ENCODE measurements around the gene SASH1. TPM values are rescaled to one million over a fixed set of nuclear protein-coding genes. Genes with fewer than 3 reads are reported as not detected.

Gene SASH1
- total RNA-seq, 1 experiment from 2014 or later: 11.7 TPM

GRCh38 chr6:148580442-148580841 lies 237.8 kb downstream of the SASH1 start:
- DNase-seq (ENCODE audit: low read depth, low spot score): no peak
- Histone ChIP-seq H3K4me2 (ENCODE audit: low read length) (no peak overlapping the region), H3K4me3 (replicated peaks in 1 of 2; ENCODE audit: low read depth in 1 of 2, low read length in 2 of 2) (no peak overlapping the region), H3K9ac (ENCODE audit: low read length) (no peak overlapping the region), H3K4me1 (ENCODE audit: control insufficient read depth in 1 of 2, insufficient read depth in 2 of 2, low read length in 2 of 2) (peaks cover 0 to 7% of the 10 kb centered on the region in 2 experiments; a peak in 1 of 4 replicates), H4K20me1 (ENCODE audit: insufficient read depth) (no peaks in the 10 kb centered on the region), H3K27me3 (ENCODE audit: insufficient read depth, low read length) (0 out of 2 replicates have a peak, but pooled peaks cover 1% of the 10 kb centered on the region), H3K27ac (ENCODE audit: low read depth, low read length) (no peak overlapping the region), H3K9me3 (ENCODE audit: control insufficient read depth in 1 of 2, insufficient read depth in 1 of 2, low read depth in 1 of 2, low read length in 2 of 2) (no peaks in the 10 kb centered on the region), H3K79me2 (ENCODE audit: insufficient read depth, low read length) (no peaks in the 10 kb centered on the region), H3K9me2 (ENCODE audit: insufficient read depth) (no peaks in the 10 kb centered on the region), H3K36me3 (ENCODE audit: control insufficient read depth in 1 of 2, insufficient read depth in 2 of 2, low read length in 2 of 2) (no peaks in the 10 kb centered on the region), H2AFZ (ENCODE audit: low read depth, low read length, poor library complexity, severe bottlenecking) (no peak overlapping the region)
- POLR2A ChIA-PET: no interaction called here
- CTCF ChIA-PET: no interaction called here
- no peak for ATAC-seq
- TF ChIP-seq, protein P1, sequence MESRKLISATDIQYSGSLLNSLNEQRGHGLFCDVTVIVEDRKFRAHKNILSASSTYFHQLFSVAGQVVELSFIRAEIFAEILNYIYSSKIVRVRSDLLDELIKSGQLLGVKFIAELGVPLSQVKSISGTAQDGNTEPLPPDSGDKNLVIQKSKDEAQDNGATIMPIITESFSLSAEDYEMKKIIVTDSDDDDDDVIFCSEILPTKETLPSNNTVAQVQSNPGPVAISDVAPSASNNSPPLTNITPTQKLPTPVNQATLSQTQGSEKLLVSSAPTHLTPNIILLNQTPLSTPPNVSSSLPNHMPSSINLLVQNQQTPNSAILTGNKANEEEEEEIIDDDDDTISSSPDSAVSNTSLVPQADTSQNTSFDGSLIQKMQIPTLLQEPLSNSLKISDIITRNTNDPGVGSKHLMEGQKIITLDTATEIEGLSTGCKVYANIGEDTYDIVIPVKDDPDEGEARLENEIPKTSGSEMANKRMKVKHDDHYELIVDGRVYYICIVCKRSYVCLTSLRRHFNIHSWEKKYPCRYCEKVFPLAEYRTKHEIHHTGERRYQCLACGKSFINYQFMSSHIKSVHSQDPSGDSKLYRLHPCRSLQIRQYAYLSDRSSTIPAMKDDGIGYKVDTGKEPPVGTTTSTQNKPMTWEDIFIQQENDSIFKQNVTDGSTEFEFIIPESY (IDR thresholded peaks at IDR 0.05; ENCODE audit: extremely low read depth, insufficient replicate concordance, low read length): no peak
- TF ChIP-seq ELF1 (IDR thresholded peaks at IDR 0.05; ENCODE audit: borderline replicate concordance, low read depth): no peak
- no TSS peak for BruUV-seq (replicated peaks)
- intact Hi-C loops (cut with micrococcal nuclease): no loop called here
- RAD21 ChIA-PET (ENCODE audit: low non-redundant PET in 1 of 2, low total read pairs in 2 of 2, uncharacterized antibody in 2 of 2, unreplicated experiment in 2 of 2): no interaction called here

DNA sequence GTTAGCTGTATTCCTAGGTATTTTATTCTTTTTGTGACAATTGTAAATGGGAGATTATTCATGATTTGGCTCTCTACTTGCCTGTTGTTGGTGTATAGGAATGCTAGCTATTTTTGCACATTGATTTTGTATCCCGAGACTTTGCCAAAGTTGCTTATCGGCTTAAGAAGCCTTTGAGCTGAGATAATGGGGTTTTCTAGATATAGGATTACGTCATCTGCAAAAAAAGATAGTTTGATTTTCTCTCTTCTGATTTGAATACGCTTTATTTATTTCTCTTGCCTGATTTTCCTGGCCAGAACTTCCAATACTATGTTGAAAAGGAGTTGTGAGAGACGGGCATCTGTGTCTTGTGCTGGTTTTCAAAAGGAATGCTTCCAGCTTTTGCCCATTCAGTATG lies 241.0 kb downstream of the SASH1 start:
- Histone ChIP-seq H3K36me3 (ENCODE audit: control insufficient read depth in 1 of 2, insufficient read depth in 2 of 2, low read length in 2 of 2) (no peaks in the 10 kb centered on the region), H3K9me3 (ENCODE audit: control insufficient read depth in 1 of 2, insufficient read depth in 1 of 2, low read depth in 1 of 2, low read length in 2 of 2) (no peaks in the 10 kb centered on the region), H3K27me3 (ENCODE audit: insufficient read depth, low read length) (no peaks in the 10 kb centered on the region), H3K9me2 (ENCODE audit: insufficient read depth) (no peaks in the 10 kb centered on the region), H2AFZ (ENCODE audit: low read depth, low read length, poor library complexity, severe bottlenecking) (no peak overlapping the region), H3K79me2 (ENCODE audit: insufficient read depth, low read length) (no peaks in the 10 kb centered on the region), H4K20me1 (ENCODE audit: insufficient read depth) (no peaks in the 10 kb centered on the region), H3K27ac (ENCODE audit: low read depth, low read length) (no peak overlapping the region), H3K9ac (ENCODE audit: low read length) (no peak overlapping the region), H3K4me2 (ENCODE audit: low read length) (no peak overlapping the region), H3K4me3 (replicated peaks in 1 of 2; ENCODE audit: low read depth in 1 of 2, low read length in 2 of 2) (no peak overlapping the region), H3K4me1 (ENCODE audit: control insufficient read depth in 1 of 2, insufficient read depth in 2 of 2, low read length in 2 of 2) (peaks cover 0 to under 1% of the 10 kb centered on the region in 2 experiments; a peak in 1 of 4 replicates)
- CTCF ChIA-PET: no interaction called here
- POLR2A ChIA-PET: no interaction called here
- DNase-seq (ENCODE audit: low read depth, low spot score) (no peak), ATAC-seq (no peak)
- BruUV-seq (replicated peaks): no TSS peak
- RAD21 ChIA-PET (ENCODE audit: low non-redundant PET in 1 of 2, low total read pairs in 2 of 2, uncharacterized antibody in 2 of 2, unreplicated experiment in 2 of 2): no interaction called here
- intact Hi-C loops (cut with micrococcal nuclease): no loop called here
- TF ChIP-seq CEBPB (IDR thresholded peaks at IDR 0.05; ENCODE audit: low read depth) (no peak), ZNF274 (IDR thresholded peaks at IDR 0.05; ENCODE audit: low read depth, low read length) (no peak), POLR2AphosphoS5 (IDR thresholded peaks at IDR 0.05; ENCODE audit: low read depth, low read length) (no peak), SP1 (IDR thresholded peaks at IDR 0.05; ENCODE audit: low read depth) (no peak), ZFX (IDR thresholded peaks at IDR 0.05) (no peak), ELF1 (IDR thresholded peaks at IDR 0.05; ENCODE audit: borderline replicate concordance, low read depth) (no peak), CTCF (IDR thresholded peaks at IDR 0.05 in 2 of 3, conservative IDR thresholded peaks at IDR 0.05 in 1 of 3; ENCODE audit: borderline replicate concordance in 1 of 3, insufficient read depth in 1 of 3, low read depth in 2 of 3, low read length in 2 of 3) (no peak), JUND (IDR thresholded peaks at IDR 0.05) (no peak), FOSL1 (IDR thresholded peaks at IDR 0.05; ENCODE audit: low read depth) (no peak), TCF7L2 (IDR thresholded peaks at IDR 0.05; ENCODE audit: borderline replicate concordance, extremely low read depth, insufficient read depth, insufficient read length) (no peak), MAX (IDR thresholded peaks at IDR 0.05) (no peak), CBX3 (IDR thresholded peaks at IDR 0.05; ENCODE audit: low read depth) (no peak), YY1 (IDR thresholded peaks at IDR 0.05; ENCODE audit: extremely low read depth, insufficient replicate concordance, low read depth, low read length) (no peak), EZH2phosphoT487 (IDR thresholded peaks at IDR 0.05; ENCODE audit: borderline replicate concordance) (no peak), EZH2 (IDR thresholded peaks at IDR 0.05) (no peak)
